Motor neuron (in vitro differentiated cells): ENCODE results near the gene NAA15. TPM values are rescaled to one million over a fixed set of nuclear protein-coding genes. Genes with fewer than 3 reads are reported as not detected.
"Not testable (repeated sequence)": the region's sequence is repeated elsewhere in the genome, so short reads cannot be mapped to it uniquely, and the experiment has no call there.

Source experiments
- ATAC-seq, 8 experiments: fragments of 200-7000 bp; cut with Tn5 transposase; replicated peaks in 6 of 8; 2 replicates each; pipeline ENCODE4 v1.8.0; 2021; ENCODE audit warnings: mild to moderate bottlenecking in 8 of 8, moderate library complexity in 8 of 8
- H3K27ac ChIP-seq, 2 donors: fragments of 250-450 bp; sonication (Bioruptor Pico); 2 replicates each; pipeline ENCODE4 v1.9.0; 2021; ENCODE audit warnings: antibody characterized with exemption in 2 of 2, mild to moderate bottlenecking in 2 of 2, moderate library complexity in 1 of 2
- H3K4me1 ChIP-seq, 2 donors: fragments of 250-450 bp; sonication (Bioruptor Pico); replicated peaks in 1 of 2; 2 replicates each; pipeline ENCODE4 v1.6.1; 2021; ENCODE audit warnings: antibody characterized with exemption in 2 of 2, mild to moderate bottlenecking in 2 of 2, moderate library complexity in 1 of 2
- H3K4me3 ChIP-seq, 5 donors: fragments of 250-450 bp; sonication (Bioruptor Pico); 2 replicates each; pipeline ENCODE4 v1.9.0; 2021; ENCODE audit warnings: antibody characterized with exemption in 5 of 5, mild to moderate bottlenecking in 5 of 5, moderate library complexity in 4 of 5
- WGBS, 10 experiments: fragments of 450-650 bp; shearing (Covaris generic); methylation state at CpG; one replicate each; pipeline ENCODE4 v1.0.0; 2022; 5-methylcytosine and 5-hydroxymethylcytosine counted together
- in situ Hi-C, 9 experiments: fragments of 400-800 bp; cut with MboI; loops; one replicate each; pipeline ENCODE4 v1.15.0; 2021; ENCODE audit warnings: low sequenced_read_pairs in 9 of 9, low pct_unique_long_range_greater_than_20kb in 2 of 9; ENCODE audit not compliant: unreplicated experiment in 9 of 9
- total RNA-seq, 8 experiments: library from RNA; unstranded; fragments of 300-600 nt; gene quantifications; 2 replicates each; pipeline versions ENCODE4 v1.2.3 to v1.2.4, GENCODE V29; 2022

Gene NAA15
- total RNA-seq, 8 experiments from 2014 or later: 25.6 to 67.1 (median 30.3) TPM

- Histone ChIP-seq H3K4me1 (no peaks in the 10 kb centered on the region), H3K27ac (no peak overlapping the region), H3K4me3 (no peak overlapping the region)
- in situ Hi-C loops: no loop called here
- WGBS, 10 experiments: 80 to 100% (median 93%) methylated on average over 1 to 3 of the region's 3 CpGs; no CpG with 5 or more reads in 2 of the 10 experiments
- ATAC-seq: no peak
Measured at GRCh38 chr4:139401368-139401767, 100.1 kb downstream of the NAA15 start.

- Histone ChIP-seq H3K27ac (no peak overlapping the region), H3K4me1 (no peaks in the 10 kb centered on the region), H3K4me3 (no peak overlapping the region)
- in situ Hi-C loops: no loop called here
- peak in 1 of 8 experiments; percentile 16 for ATAC-seq
- 35 to 100% (median 92%) methylated on average over 1 to 5 of the region's 5 CpGs; no CpG with 5 or more reads in 1 of the 10 experiments for WGBS, 10 experiments
Measured at GRCh38 chr4:139402436-139402835, 101.1 kb downstream of the NAA15 start.

- WGBS, 10 experiments: 90 to 100% (median 100%) methylated on average over 1 to 3 of the region's 3 CpGs; no CpG with 5 or more reads in 1 of the 10 experiments
- no peak overlapping the region for H3K4me3 ChIP-seq
- in situ Hi-C loops: no loop called here
- no peaks in the 10 kb centered on the region for H3K4me1 ChIP-seq
- ATAC-seq: peak in 2 of 8 experiments; percentile 9 to 19
- H3K27ac ChIP-seq: no peak overlapping the region
Measured at GRCh38 chr4:139403462-139403861, 102.2 kb downstream of the NAA15 start.

GRCh38 chr4:139410312-139410711 is 109.0 kb downstream of the NAA15 start:
- Histone ChIP-seq H3K4me3 (no peak overlapping the region), H3K4me1 (no peaks in the 10 kb centered on the region), H3K27ac (no peak overlapping the region)
- in situ Hi-C loops: no loop called here
- no peak for ATAC-seq

GRCh38 chr4:139414671-139415210 is 113.4 kb downstream of the NAA15 start:
- ATAC-seq, H3K4me3 ChIP-seq, H3K27ac ChIP-seq, in situ Hi-C loops, H3K4me1 ChIP-seq: not testable (repeated sequence)
- 90 to 99% (median 93%) methylated on average over 2 to 8 of the region's 8 CpGs; no CpG with 5 or more reads in 1 of the 10 experiments for WGBS, 10 experiments

- Histone ChIP-seq H3K4me3 (no peak overlapping the region), H3K27ac (no peak overlapping the region), H3K4me1 (no peaks in the 10 kb centered on the region)
- ATAC-seq: peak in 3 of 8 experiments; percentile 27 to 50 (median 31)
- in situ Hi-C loops: no loop called here
- 67 to 100% (median 97%) methylated on average over 1 to 2 of the region's 2 CpGs; no CpG with 5 or more reads in 2 of the 10 experiments for WGBS, 10 experiments
Measured at GRCh38 chr4:139416073-139416673, 114.9 kb downstream of the NAA15 start.

GRCh38 chr4:139419388-139419914 is 118.1 kb downstream of the NAA15 start:
- 43 to 100% (median 100%) methylated on average over 1 to 2 of the region's 2 CpGs; no CpG with 5 or more reads in 3 of the 10 experiments for WGBS, 10 experiments
- in situ Hi-C loops: no loop called here
- Histone ChIP-seq H3K4me1 (no peaks in the 10 kb centered on the region), H3K4me3 (no peak overlapping the region), H3K27ac (no peak overlapping the region)
- ATAC-seq: peak in 3 of 8 experiments; percentile 44 to 90 (median 85)

- H3K4me3 ChIP-seq: no peak overlapping the region
- WGBS, 10 experiments: 88 to 100% (median 94%) methylated on average over 1 of the region's 1 CpG; no CpG with 5 or more reads in 1 of the 10 experiments
- H3K27ac ChIP-seq: no peak overlapping the region
- in situ Hi-C loops: no loop called here
- ATAC-seq: no peak
- no peaks in the 10 kb centered on the region for H3K4me1 ChIP-seq
Measured at GRCh38 chr4:139420652-139421051, 119.3 kb downstream of the NAA15 start.

- no peak overlapping the region for H3K4me3 ChIP-seq
- no peaks in the 10 kb centered on the region for H3K4me1 ChIP-seq
- in situ Hi-C loops: no loop called here
- 89 to 100% (median 95%) methylated on average over 2 to 13 of the region's 23 CpGs; no CpG with 5 or more reads in 2 of the 10 experiments for WGBS, 10 experiments
- no peak for ATAC-seq
- H3K27ac ChIP-seq: no peak overlapping the region
Measured at GRCh38 chr4:139436122-139436521, 134.8 kb downstream of the NAA15 start.

GRCh38 chr4:139438141-139438540 is 136.8 kb downstream of the NAA15 start:
- ATAC-seq: no peak
- Histone ChIP-seq H3K4me1 (no peaks in the 10 kb centered on the region), H3K27ac (no peak overlapping the region), H3K4me3 (no peak overlapping the region)
- in situ Hi-C loops: no loop called here
- WGBS, 10 experiments: 60 to 100% (median 95%) methylated on average over 1 to 2 of the region's 2 CpGs; no CpG with 5 or more reads in 2 of the 10 experiments

GRCh38 chr4:139441029-139441428 is 139.7 kb downstream of the NAA15 start:
- Histone ChIP-seq H3K4me3 (no peak overlapping the region), H3K4me1 (no peaks in the 10 kb centered on the region), H3K27ac (no peak overlapping the region)
- WGBS, 10 experiments: 0 to 100% (median 94%) methylated on average over 1 to 4 of the region's 4 CpGs; no CpG with 5 or more reads in 1 of the 10 experiments
- in situ Hi-C loops: no loop called here
- ATAC-seq: peak in 3 of 8 experiments; percentile 97 to 98 (median 98)

GRCh38 chr4:139443661-139444060 is 142.4 kb downstream of the NAA15 start:
- no peak overlapping the region for H3K4me3 ChIP-seq
- H3K4me1 ChIP-seq: no peaks in the 10 kb centered on the region
- 52 to 95% (median 90%) methylated on average over 1 to 6 of the region's 7 CpGs; no CpG with 5 or more reads in 4 of the 10 experiments for WGBS, 10 experiments
- H3K27ac ChIP-seq: no peak overlapping the region
- in situ Hi-C loops: no loop called here
- no peak for ATAC-seq

- H3K27ac ChIP-seq, ATAC-seq, in situ Hi-C loops, H3K4me1 ChIP-seq, H3K4me3 ChIP-seq: not testable (repeated sequence)
- 50 to 100% (median 67%) methylated on average over 1 to 3 of the region's 3 CpGs; no CpG with 5 or more reads in 3 of the 10 experiments for WGBS, 10 experiments
Measured at GRCh38 chr4:139444881-139445280, 143.6 kb downstream of the NAA15 start.
